ENCODE measurements around the gene ANKUB1. TPM values are rescaled to one million over a fixed set of nuclear protein-coding genes. Genes with fewer than 3 reads are reported as not detected.

ANKUB1 gene
- total RNA-seq, 1 donor: not detected

- no peak for DNase-seq (ENCODE audit: low read depth)
- TF ChIP-seq CTCF (IDR thresholded peaks at IDR 0.05; ENCODE audit: insufficient read depth, low read depth, low read length): no peak
- no peak overlapping the region for H3K4me3 ChIP-seq (ENCODE audit: low read depth, low read length)
Observed at GRCh38 chr3:149790698-149791097, 1.7 kb downstream of the ANKUB1 start.

- DNase-seq (ENCODE audit: low read depth): no peak
- H3K4me3 ChIP-seq (ENCODE audit: low read depth, low read length): no peak overlapping the region
- no peak for TF ChIP-seq CTCF (IDR thresholded peaks at IDR 0.05; ENCODE audit: insufficient read depth, low read depth, low read length)
Observed at GRCh38 chr3:149790268-149790667, 2.1 kb downstream of the ANKUB1 start.

GRCh38 chr3:149784064-149784704 is 8.2 kb downstream of the ANKUB1 start:
- no peak overlapping the region for H3K4me3 ChIP-seq (ENCODE audit: low read depth, low read length)
- no peak for TF ChIP-seq CTCF (IDR thresholded peaks at IDR 0.05; ENCODE audit: insufficient read depth, low read depth, low read length)
- peak; percentile 19 for DNase-seq (ENCODE audit: low read depth)

GRCh38 chr3:149783576-149783975 is 8.8 kb downstream of the ANKUB1 start:
- no peak overlapping the region for H3K4me3 ChIP-seq (ENCODE audit: low read depth, low read length)
- no peak for TF ChIP-seq CTCF (IDR thresholded peaks at IDR 0.05; ENCODE audit: insufficient read depth, low read depth, low read length)
- DNase-seq (ENCODE audit: low read depth): peak; percentile 35

- no peak for TF ChIP-seq CTCF (IDR thresholded peaks at IDR 0.05; ENCODE audit: insufficient read depth, low read depth, low read length)
- DNase-seq (ENCODE audit: low read depth): no peak
- no peak overlapping the region for H3K4me3 ChIP-seq (ENCODE audit: low read depth, low read length)
Observed at GRCh38 chr3:149781741-149782140, 10.6 kb downstream of the ANKUB1 start.

- no peak overlapping the region for H3K4me3 ChIP-seq (ENCODE audit: low read depth, low read length)
- DNase-seq (ENCODE audit: low read depth): no peak
- TF ChIP-seq CTCF (IDR thresholded peaks at IDR 0.05; ENCODE audit: insufficient read depth, low read depth, low read length): no peak
Observed at GRCh38 chr3:149781211-149781610, 11.1 kb downstream of the ANKUB1 start.
